SH-SY5Y (cell line): ENCODE measurements around the gene ALMS1.

ENCODE experiments used
- GATA2 ChIP-seq: IDR thresholded peaks from 2 replicates; pipeline ENCODE4 v1.6.1; 2011; ENCODE audit warnings: mild to moderate bottlenecking, low read depth, low read length
- GATA3 ChIP-seq: IDR thresholded peaks from 2 replicates; pipeline ENCODE4 v1.6.1; 2011; ENCODE audit warnings: low read depth, mild to moderate bottlenecking, low read length, moderate library complexity

DNA sequence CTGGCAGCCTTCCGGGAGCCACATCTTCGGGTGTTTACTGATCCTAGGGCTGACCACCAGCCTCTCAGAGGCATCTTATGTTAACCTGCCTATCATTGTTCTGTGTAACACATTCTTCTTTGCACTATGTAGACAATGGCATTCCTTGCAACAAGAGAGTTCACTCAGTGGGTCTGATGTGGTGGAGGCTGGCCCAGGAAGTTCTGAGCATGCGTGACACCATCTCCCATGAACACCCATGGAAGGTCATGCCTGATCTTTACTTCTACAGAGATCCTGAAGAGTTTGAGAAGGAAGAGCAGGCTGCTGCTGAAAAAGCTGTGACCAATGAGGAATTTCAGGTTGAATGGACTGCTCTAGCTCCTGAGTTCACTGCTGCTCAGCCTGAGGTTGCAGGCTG, 15.3 kb upstream of the ALMS1 start:
- TF ChIP-seq GATA2 (no peak), GATA3 (no peak)
